GM19025 (cell line): Measurements from ENCODE around the gene TRA2B.

Source experiments
- ATAC-seq: cut with Tn5 transposase; IDR thresholded peaks from one replicate; pipeline ENCODE4 v1.9.1; 2021; ENCODE audit warnings: mild to moderate bottlenecking, low read depth, moderate library complexity; ENCODE audit not compliant: unreplicated experiment

The TRA2B gene

DNA sequence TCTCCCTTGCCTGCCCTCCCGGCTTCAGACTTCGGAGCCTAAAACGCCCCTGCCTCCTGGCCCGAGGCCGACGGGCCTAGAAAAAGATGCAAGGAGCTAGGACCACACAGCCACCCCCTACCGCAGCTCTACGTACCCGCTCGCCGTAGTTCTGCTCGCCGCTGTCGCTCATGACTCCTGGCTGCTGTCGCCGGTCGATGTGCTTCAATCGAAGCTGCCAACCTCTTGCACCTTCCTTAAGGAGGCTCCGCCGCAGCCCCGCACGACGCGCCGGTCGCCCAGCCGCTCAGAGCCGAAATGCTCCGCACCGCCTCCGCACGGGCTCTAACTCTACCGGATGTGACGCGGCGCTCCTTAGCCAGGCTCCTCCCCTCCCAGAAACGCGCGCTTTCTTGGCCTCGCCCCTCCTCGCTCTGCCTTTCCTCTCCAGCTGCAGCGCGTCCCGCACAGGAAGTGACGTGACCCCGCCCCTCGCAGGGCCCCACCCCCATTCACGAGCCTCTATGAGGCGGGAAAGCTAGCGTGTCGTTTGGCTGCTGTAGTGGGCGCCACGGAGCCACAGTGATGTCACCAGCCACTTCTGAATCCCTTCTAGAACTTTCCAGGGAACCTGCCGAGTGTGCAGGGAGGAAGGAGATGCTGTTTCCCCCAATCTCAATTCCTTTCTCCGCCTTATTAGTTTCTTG, at the start of gene TRA2B:
TSS of gene TRA2B (minus strand) at position 326 of the 686 bp plus-strand sequence. CDS start at position 172, 154 bp downstream.
- peak; percentile 86 for ATAC-seq

GRCh38 chr3:185986198-185986777, 48.5 kb upstream of the TRA2B start:
- ATAC-seq = no peak

GRCh38 chr3:185984203-185984602, 46.4 kb upstream of the TRA2B start:
- ATAC-seq = no peak

DNA sequence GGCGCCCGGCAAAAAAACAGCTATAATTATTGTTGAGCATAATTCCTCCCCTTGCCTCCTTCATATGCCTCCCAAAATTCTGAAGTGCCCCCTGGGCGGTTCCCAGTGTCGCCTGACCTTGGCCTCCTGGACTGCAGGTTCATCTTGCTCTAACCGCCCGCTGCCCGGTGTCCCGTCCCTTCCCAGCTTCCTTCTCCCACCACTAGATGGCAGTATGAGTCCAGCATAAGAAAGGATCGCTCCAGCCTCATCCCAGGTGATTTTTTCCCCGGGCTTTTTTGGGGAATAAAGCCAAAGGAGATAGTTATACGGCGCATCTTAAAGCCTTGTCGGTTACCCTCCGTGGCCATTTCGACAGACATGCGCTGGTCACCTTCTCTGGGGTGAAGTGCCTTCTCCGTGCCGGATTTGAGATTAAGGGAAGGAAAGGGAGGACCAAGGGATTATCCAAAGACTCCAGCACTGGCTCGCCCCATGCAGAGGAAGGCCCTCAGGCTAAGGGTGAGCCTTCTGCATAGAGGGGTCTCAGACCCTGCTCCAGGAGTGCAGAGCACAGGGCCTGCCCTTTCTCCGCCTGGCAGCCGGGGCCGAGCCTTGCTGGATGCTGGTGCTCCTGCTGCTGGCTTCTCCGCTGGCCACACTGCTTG, 45.8 kb upstream of the TRA2B start:
- ATAC-seq = no peak

- no peak for ATAC-seq
Observed at GRCh38 chr3:185982632-185983031, 44.8 kb upstream of the TRA2B start.

DNA sequence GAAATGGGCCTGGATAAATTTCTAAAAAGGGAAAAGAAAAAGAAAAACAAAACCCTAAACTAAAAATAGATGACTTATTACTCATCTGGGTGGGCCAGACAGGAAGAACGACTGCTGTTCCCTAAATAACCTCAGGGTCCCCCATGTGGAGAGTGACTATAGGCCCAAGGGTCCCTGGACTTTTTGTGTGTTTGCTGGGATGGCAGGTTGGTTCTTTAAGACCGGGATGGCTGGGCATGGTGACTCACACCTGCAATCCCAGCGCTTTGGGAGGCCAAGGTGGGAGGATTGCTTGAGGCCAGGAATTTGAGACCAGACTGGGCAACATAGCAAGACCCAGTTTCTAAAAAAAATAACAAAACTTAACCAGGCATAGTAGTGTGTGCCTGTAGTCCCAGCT, 43.8 kb upstream of the TRA2B start:
- no peak for ATAC-seq

DNA sequence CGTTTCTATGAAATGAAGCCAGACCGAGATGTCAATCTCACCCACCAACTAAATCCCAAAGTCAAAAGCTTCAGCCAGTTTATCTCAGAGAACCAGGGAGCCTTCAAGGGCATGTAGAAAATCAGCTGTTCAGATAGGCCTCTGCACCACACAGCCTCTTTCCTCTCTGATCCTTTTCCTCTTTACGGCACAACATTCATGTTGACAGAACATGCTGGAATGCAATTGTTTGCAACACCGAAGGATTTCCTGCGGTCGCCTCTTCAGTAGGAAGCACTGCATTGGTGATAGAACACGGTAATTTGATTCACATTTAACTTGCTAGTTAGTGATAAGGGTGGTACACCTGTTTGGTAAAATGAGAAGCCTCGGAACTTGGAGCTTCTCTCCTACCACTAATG, 41.9 kb upstream of the TRA2B start:
- ATAC-seq = no peak

- no peak for ATAC-seq
Observed at GRCh38 chr3:185978516-185978915, 40.7 kb upstream of the TRA2B start.

DNA sequence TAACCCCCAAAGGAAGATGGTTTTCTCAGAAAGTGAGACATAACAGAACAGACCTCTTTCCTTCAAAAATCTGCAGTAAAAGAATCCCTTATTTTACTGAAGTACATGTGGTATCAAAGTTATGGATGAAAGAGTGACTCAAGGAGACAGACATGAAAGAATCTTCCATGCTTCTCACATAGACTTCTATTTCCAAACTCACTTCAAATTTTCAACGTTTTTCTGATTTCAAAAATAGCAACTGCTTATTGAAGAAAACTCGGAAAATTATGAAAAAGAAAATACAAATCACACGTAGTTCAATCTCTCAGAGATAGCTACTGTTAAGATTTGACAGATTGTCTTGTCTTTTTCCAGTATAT, 39.8 kb upstream of the TRA2B start:
- ATAC-seq = no peak

DNA sequence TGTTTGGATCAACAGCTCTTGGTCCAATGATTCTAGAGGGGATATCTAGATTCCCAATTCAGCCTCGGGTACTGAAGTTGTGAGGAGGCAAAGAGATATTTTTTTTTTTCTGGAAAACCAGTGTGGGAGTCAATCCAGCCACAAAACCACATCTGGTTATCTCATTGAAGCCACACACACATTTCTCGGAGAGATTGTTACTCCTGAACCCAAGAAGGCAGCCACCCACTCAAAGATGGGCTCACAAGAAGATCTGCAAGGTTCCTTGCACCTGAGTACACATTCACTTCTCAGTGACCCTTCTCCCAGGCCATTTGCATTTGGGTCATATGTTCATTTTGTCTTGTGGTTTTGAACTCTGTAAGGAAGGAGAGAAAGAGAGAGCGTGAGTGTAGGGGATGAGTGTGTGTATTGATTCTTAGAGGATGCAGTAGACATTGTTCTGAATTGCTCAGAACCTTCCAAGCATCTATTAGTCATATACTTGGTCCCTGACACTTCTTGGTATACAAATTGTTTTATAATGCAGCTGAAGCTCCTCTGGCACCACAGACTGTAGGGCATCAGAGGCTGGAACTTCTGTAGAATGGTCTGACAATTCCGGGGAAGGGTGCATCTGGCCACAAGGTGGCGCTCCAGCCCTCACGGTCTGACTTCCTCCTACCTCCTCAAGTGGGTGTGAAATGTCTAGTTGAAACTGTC, 39.3 kb upstream of the TRA2B start:
- peak; percentile 89 for ATAC-seq

DNA sequence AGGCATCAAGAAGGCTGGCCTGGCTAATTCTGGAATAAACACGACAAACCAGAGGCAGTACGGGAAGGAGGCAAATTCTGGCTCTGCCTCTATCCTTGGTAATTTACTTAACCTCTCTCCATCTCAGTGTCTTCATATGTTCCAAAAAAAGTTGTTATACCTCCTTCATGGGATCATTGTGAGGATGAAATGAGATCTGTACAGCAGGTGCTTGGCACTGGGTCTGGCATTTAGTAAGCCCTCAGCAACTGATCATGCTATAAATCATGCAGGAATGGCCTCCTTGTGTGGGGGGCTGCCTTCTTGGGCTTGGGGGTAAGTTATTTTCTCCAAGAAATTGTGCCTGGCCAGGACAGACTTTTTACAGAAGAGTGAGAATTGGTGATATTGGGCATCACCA, 38.3 kb upstream of the TRA2B start:
- ATAC-seq = no peak

DNA sequence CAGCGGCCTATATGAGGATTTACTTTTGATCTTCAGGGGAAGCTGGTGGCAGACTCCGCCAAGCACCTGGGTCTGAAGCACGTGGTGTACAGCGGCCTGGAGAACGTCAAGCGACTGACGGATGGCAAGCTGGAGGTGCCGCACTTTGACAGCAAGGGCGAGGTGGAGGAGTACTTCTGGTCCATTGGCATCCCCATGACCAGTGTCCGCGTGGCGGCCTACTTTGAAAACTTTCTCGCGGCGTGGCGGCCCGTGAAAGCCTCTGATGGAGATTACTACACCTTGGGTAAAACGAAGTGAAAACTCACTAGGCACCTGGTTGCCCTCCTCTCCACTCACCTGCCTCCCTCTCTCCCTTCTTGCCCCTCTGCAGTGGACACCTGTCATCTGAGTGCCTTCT, 33.8 kb upstream of the TRA2B start:
- ATAC-seq = no peak

DNA sequence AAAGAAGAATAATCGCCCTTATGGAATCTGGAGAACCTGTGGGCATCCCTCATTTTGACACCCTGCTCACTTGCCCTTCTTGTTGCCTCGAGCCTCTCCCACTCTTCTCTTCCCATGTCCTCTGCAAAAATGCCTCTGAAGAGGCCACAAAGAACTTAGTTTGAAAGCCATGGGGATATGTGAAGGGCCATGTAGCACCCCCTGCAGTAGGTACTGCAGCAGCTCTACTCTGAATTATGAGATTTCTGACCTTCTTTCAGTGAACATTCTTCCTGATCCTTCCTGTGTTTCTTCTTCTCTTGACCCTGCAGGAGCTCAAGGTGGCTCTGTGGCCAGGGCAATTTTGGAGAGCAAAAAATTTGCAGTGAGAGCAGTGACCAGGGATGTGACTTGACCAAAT, 30.4 kb upstream of the TRA2B start:
- no peak for ATAC-seq

DNA sequence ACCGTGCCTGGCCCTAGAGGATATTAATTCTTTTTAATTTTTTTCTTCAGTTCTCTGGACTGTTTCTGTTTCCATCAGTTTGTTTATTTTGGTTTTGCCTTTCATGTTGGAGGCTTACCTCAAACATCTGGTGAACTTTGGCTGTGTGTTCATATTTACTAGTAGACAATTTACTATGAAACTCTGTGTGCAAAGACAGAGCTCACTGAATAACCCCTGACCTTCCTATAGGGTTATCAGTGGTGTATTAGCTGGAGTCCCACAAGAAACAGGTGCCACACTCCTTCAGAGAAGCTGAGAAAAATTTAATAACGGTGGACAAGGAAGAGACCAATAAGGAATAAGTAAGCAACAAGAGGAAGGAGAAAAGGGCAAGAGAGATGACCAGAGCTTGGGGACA, 28.8 kb upstream of the TRA2B start:
- ATAC-seq = no peak

DNA sequence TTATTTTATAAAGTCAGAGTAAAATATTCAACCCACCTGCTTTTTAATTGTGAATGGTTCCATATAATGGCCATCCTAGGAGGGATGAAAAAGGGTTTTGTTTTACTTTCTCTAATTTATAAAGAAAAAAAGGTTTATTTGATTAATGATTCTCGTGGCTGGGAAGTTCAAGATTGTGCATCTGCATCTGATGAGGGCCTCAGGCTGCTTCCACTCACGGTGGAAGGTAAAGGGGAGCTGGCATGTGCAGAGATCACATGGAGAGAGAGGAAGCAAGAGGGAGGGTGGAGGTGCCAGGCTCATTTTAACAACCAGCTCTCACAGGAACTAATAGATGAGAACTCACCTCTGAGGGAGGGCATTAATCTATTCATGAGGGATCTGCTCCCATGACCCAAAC, 27.7 kb upstream of the TRA2B start:
- ATAC-seq = no peak

DNA sequence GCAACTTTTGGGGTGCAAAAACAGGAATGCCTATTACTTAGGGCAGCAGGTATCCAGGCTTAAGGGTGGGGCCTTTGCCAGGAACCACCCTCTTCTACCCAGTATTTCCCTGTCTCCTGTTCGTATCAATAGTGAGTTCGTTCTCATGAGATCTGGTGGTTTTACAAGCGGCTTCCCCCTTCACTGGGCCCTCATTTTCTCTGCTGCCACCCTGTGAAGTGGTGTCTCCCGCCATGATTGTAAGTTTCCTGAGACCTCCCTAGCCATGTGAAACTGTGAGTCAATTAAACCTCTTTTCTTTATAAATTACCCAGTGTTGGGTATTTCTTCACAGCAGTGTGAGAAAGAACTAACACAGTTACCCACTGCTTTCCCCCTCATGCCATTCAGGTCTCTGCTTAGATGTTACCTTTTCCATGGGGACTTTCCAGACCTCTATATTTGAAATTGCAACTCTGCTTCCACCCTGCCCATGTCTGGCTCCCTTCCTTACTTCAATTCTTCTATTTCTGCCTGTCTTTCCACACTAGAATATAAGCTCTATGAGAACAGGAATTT, 23.9 kb upstream of the TRA2B start:
- ATAC-seq = no peak

DNA sequence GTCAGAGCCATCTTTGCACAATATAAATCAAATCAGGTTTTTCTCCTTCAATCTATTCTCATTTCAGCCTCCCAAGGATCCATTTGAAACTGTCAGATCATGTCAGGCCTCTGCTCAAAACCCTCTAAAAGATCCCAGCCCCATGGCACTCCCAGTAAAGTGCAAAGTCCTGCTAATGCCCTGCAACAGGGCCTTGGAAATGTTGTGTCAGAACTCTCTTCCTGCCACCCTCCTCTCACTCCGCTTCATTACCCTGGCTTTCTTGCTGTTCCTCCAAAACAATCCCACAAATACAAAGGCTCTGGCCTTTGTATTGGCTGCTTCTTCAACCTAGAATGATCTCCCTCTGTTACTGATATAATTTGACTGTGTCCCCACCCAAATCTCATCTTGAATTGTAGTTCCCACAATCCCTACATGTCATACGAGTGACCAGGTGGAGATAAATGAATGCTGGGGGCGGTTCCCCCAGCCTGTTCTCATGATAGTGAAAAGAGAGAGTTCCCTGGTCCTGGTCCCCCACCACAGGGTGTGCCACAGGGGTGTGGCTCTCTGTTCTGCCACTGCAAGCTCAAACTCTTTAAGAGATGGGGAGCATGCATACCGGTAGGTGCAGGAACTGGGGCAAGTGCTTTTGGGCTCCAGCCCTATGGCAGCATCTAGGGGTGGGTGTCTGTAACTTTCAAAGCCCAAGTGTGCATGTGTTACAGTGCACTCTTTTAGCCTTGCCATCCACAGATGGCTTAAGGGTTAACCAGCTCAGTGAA, 22.9 kb upstream of the TRA2B start:
- ATAC-seq = no peak

- ATAC-seq = no peak
Observed at GRCh38 chr3:185959609-185960521, 22.1 kb upstream of the TRA2B start.

DNA sequence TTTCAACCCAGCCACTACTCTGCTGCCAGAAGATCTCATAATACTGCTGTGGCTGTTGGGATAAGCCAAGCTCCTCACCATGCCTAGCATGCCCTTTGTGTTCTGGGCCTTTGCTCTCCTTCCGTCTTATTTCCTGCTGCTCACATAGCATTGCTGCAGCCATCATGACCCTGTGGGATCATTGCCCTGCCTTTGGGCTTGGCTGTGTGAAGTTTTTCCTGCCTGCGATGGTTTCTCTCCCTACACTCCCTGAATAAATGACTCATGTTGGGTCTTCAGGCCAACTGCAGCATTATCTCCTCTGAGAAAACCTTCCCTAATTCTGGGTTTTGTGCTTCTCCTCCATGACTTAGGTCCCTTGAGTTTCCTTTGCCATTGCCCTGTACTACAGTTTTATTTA, 20.8 kb upstream of the TRA2B start:
- no peak for ATAC-seq
